HTERT RPE-1 (cell line): Measurements from ENCODE around the gene CATSPER3.

Source experiments
- in situ Hi-C: fragments of 300-500 bp; cut with MboI; formaldehyde crosslinking; loops from 4 replicates; pipeline ENCODE4 v1.14.3; 2020; ENCODE audit warnings: low sequenced_read_pairs

CATSPER3 gene

GRCh38 chr5:135040034-135040332 lies 72.3 kb downstream of the CATSPER3 start:
- in situ Hi-C loops: no loop called here

DNA sequence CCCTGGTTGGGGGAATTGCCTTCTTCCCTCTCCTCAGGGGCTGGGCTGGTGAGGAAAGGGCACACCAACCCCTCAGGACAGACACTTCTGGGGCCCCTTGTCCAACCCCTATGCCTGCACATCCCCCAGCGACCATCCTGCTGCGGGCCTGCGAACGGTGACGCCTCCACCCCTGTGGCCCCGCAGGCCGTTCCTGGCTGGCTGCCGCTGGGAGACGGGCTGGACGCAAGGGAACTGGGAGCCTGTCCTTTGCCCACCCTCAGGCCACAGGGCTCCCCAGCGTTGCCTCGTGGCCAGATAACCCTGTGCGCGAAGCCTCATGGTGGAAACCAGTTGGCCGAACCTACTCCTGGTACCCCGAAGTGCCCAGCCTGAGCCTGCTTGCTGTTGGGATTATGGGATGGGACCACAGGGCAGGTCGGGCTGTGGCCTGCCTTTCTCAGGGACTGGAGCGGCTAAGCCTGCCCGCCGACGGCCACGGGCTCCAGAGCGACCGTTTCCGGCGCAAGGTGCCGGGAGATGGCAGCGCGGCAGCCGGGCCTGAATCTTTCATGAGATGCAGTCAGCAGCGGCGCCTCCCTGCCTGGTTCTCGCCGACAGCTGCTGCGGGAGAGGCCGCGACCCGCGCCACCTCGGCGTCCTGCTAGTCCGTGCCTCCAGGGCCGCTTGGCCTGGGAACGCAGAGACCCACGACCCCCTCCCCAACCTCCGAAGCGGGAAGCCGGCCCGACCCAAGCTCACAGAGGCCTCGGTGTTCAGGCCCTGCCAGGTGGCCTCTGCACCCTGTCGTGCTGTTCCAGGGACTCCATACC lies 72.8 kb downstream of the CATSPER3 start:
- in situ Hi-C loops: no loop called here

GRCh38 chr5:135041145-135041587 lies 73.5 kb downstream of the CATSPER3 start:
- in situ Hi-C loops: no loop called here

GRCh38 chr5:135041726-135042125 lies 74.0 kb downstream of the CATSPER3 start:
- in situ Hi-C loops: no loop called here

DNA sequence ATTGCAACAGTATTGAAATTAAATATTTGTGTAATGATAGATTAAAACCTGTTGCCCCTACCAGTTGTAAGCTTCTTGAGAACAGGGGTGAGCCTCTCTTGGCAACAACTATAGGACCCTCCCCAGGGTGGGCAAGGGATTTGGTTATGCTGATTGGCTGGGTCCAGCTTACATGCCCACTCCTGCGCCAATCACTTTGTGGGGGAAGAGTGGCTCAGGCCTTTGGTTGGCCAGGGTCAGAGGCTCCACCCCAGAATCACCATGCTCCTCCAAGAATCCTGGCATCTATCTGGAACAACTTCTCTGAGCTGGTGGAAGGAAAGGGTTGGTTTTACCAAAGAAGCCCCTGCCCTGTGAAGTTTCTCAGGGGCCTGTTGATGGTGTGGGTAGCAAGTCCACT lies 74.9 kb downstream of the CATSPER3 start:
- in situ Hi-C loops: no loop called here

DNA sequence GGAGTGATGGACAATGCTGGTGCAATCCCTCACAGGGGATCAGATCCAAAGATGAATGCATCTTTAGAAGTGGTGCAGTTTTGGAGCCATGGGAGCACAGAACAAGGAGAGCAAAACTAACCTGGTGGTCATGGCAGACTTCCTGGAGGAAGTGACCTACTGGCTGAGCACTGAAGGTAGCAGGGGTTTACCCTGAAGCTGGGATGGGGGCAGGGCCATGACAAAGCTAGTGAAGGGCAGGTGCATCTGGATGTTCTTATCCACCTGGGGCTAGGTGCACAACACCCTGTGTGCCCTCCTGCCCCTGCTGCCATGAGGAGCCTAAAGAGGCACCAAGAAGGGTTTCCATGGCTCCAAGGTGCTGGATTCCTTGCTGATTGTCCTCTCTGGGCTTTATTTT lies 77.8 kb downstream of the CATSPER3 start:
- in situ Hi-C loops: no loop called here

- in situ Hi-C loops: no loop called here
Observed at GRCh38 chr5:135046661-135047346, 79.1 kb downstream of the CATSPER3 start.

- in situ Hi-C loops: no loop called here
Observed at GRCh38 chr5:135047347-135047695, 79.6 kb downstream of the CATSPER3 start.

DNA sequence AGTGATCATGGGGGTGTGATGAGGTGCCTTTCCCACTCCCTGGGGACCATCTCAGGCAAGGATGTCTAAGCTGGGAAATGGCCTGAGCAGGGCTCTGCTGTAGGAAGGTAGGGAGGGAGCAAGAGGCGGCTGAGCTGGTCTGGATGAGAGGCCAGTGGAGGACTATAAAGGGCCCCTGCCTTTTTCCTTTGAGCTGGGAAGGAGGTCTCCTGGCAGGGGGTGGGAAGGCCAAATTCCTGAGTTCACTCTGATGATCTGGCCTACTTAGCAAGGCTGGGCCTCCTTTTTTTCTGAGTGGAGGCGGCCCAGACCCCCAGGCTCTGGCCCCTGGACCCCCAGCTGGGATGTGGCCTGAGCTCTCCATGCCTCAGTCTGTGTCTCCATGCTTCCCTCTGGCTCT lies 80.6 kb downstream of the CATSPER3 start:
- in situ Hi-C loops: no loop called here

DNA sequence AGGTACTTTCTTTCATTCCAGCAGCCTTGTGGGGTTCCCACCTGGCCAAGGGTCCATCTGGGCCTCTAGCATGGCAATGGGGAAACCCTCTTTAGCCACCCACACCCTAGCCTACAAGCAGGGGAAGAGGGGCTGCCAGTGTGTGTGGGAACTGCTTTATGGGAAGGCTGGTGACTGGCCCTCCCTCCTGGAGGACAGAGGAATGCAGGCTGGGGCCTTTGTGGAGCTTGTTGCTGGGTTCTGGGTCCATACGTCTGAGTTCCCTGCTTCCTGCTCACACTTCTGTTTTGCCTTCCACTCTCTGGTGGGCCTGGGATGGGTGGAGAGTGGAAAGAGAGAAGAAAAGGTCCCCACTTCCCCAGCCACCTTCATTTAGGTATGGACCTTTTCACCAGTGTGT lies 81.2 kb downstream of the CATSPER3 start:
- in situ Hi-C loops: no loop called here

DNA sequence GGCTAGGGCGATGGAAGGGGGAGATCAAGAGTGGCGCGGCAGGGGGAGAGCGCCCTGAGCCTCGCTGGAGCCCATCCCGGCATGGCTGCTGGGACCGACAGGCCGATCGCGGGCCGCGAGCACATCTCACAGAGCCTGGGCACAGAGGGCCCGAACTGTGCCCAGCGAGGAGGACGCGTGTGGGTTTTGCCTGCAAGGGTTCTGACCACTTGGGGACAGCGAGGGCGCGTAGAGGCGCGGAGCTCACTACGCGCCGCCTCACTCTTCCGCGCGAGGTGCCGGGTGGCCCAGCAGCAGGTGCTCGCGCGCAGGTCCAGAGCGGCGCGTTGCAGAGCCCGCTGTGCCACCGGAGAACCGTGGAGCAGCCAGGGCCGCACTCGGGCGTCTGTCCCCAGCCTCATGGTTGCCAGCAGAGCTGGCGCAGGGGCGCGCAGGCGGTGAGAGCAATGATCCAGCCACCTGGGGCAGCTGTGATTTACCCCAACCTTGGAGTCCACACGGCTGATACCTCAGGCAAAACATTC lies 82.6 kb downstream of the CATSPER3 start:
- in situ Hi-C loops: no loop called here

- in situ Hi-C loops: no loop called here
Observed at GRCh38 chr5:135051399-135051798, 83.7 kb downstream of the CATSPER3 start.

GRCh38 chr5:135051872-135052271 lies 84.2 kb downstream of the CATSPER3 start:
- in situ Hi-C loops: no loop called here

GRCh38 chr5:135052511-135053145 lies 84.9 kb downstream of the CATSPER3 start:
- in situ Hi-C loops: no loop called here

GRCh38 chr5:135053278-135053677 lies 85.6 kb downstream of the CATSPER3 start:
- in situ Hi-C loops: no loop called here

- in situ Hi-C loops: no loop called here
Observed at GRCh38 chr5:135053989-135054388, 86.3 kb downstream of the CATSPER3 start.

GRCh38 chr5:135054546-135054945 lies 86.8 kb downstream of the CATSPER3 start:
- in situ Hi-C loops: no loop called here

GRCh38 chr5:135055396-135055795 lies 87.7 kb downstream of the CATSPER3 start:
- in situ Hi-C loops: no loop called here

- in situ Hi-C loops: no loop called here
Observed at GRCh38 chr5:135056316-135057030, 88.8 kb downstream of the CATSPER3 start.

GRCh38 chr5:135057233-135057632 lies 89.5 kb downstream of the CATSPER3 start:
- in situ Hi-C loops: no loop called here

DNA sequence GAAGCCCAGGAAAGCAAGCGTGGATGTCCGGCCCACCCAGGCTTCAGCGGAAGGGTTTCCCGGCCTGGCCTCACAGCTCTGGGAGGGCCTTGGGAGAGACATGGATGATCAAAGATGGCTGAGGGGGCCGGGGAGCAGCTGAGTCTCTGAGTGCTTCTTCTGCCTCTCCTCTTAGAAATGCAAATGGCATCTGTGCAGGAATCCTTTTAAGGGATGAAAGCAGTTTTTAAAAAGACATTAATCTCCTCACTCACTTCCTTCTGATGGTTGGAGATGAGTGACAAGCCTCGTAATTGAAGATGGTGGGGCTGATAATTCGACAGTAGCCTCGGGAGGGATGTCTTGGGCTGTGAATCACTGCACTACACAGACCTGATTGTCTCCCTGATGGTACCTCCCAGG lies 90.6 kb downstream of the CATSPER3 start:
- in situ Hi-C loops: no loop called here
